HepG2 (cell line): ENCODE data around the gene COG8. TPM values are rescaled to one million over a fixed set of nuclear protein-coding genes. Genes with fewer than 3 reads are reported as not detected.

Source experiments
- ADNP ChIP-seq: sonication (generic); formaldehyde crosslinking; IDR thresholded peaks from 2 replicates; pipeline ENCODE4 v1.4.0; 2020; ENCODE audit warnings: missing genetic modification reagents
- AHDC1 ChIP-seq: sonication (generic); formaldehyde crosslinking; IDR thresholded peaks from 2 replicates; pipeline ENCODE4 v1.5.1; 2020; ENCODE audit warnings: mild to moderate bottlenecking, missing genetic modification reagents, borderline replicate concordance
- CHD4 ChIP-seq: fragments of 200-600 bp; sonication (generic); IDR thresholded peaks from 2 replicates; pipeline ENCODE4 v1.7.0; 2017; ENCODE audit warnings: mild to moderate bottlenecking, low read length, borderline replicate concordance
- CREBL2 ChIP-seq: sonication (generic); formaldehyde crosslinking; IDR thresholded peaks from 2 replicates; pipeline ENCODE4 v1.8.1; 2023; ENCODE audit warnings: missing genetic modification reagents, mild to moderate bottlenecking, borderline replicate concordance
- GMEB1 ChIP-seq: sonication (generic); formaldehyde crosslinking; IDR thresholded peaks from 2 replicates; pipeline ENCODE4 v1.5.1; 2020; ENCODE audit warnings: missing genetic modification reagents, mild to moderate bottlenecking, borderline replicate concordance
- MTERF4 ChIP-seq: sonication (generic); formaldehyde crosslinking; IDR thresholded peaks from 2 replicates; pipeline ENCODE4 v1.8.0; 2023; ENCODE audit warnings: mild to moderate bottlenecking, missing genetic modification reagents
- NFRKB ChIP-seq: fragments of 450-650 bp; IDR thresholded peaks from 2 replicates; pipeline ENCODE4 v1.6.1; 2017
- NR1H2 ChIP-seq: sonication (generic); formaldehyde crosslinking; IDR thresholded peaks from 2 replicates; pipeline ENCODE4 v1.8.1; 2022; ENCODE audit warnings: low read depth, missing genetic modification reagents, borderline replicate concordance
- NR2F1 ChIP-seq, 2 experiments: fragments of 450-650 bp in 1 of 2; formaldehyde crosslinking in 1 of 2; IDR thresholded peaks; 2 replicates each; pipeline versions ENCODE4 v1.5.0 to v1.6.1; 2016 to 2020; ENCODE audit warnings: mild to moderate bottlenecking in 1 of 2, missing compliant biosample characterization in 1 of 2, missing genetic modification reagents in 1 of 2, moderate library complexity in 1 of 2
- PAWR ChIP-seq: sonication (generic); formaldehyde crosslinking; IDR thresholded peaks from 2 replicates; pipeline ENCODE4 v1.4.0; 2020; ENCODE audit warnings: missing genetic modification reagents, mild to moderate bottlenecking, borderline replicate concordance
- RBFOX2 ChIP-seq: fragments of 200-400 bp; formaldehyde crosslinking; IDR thresholded peaks from 2 replicates; pipeline ENCODE4 v1.6.1; 2017; ENCODE audit warnings: low read depth, mild to moderate bottlenecking, low read length
- SNAPC5 ChIP-seq: sonication (generic); formaldehyde crosslinking; IDR thresholded peaks from 2 replicates; pipeline ENCODE4 v1.8.1; 2023; ENCODE audit warnings: mild to moderate bottlenecking, missing genetic modification reagents, borderline replicate concordance
- TBP ChIP-seq: sonication (generic); formaldehyde crosslinking; IDR thresholded peaks from 2 replicates; pipeline ENCODE4 v1.5.0; 2020; ENCODE audit warnings: missing genetic modification reagents
- TBX2 ChIP-seq: sonication (generic); formaldehyde crosslinking; IDR thresholded peaks from 2 replicates; pipeline ENCODE4 v1.5.0; 2020; ENCODE audit warnings: missing genetic modification reagents, mild to moderate bottlenecking, borderline replicate concordance
- ZNF432 ChIP-seq: sonication (generic); formaldehyde crosslinking; IDR thresholded peaks from 2 replicates; pipeline ENCODE4 v1.5.0; 2020; ENCODE audit warnings: missing genetic modification reagents, mild to moderate bottlenecking, borderline replicate concordance
- ZNF468 ChIP-seq: sonication (generic); formaldehyde crosslinking; IDR thresholded peaks from 2 replicates; pipeline ENCODE4 v1.8.0; 2022; ENCODE audit warnings: mild to moderate bottlenecking, moderate library complexity, missing genetic modification reagents
- ZNF546 ChIP-seq: sonication (generic); formaldehyde crosslinking; conservative IDR thresholded peaks from 2 replicates; pipeline ENCODE4 v1.8.1; 2023; ENCODE audit warnings: mild to moderate bottlenecking, missing genetic modification reagents
- ZNF772 ChIP-seq: sonication (generic); formaldehyde crosslinking; IDR thresholded peaks from 2 replicates; pipeline ENCODE4 v1.5.0; 2020; ENCODE audit warnings: mild to moderate bottlenecking, missing genetic modification reagents
- polyA plus RNA-seq, 8 experiments: library from polyadenylated mRNA; depleted of rRNA in 3 of 8; stranded (reverse) in 7 of 8; unstranded in 1 of 8; fragments of >200 nt; fragmentation: Illumina TruSeq in 4 of 8; extraction: Trizol in 4 of 8; gene quantifications; 2 replicates each; pipeline versions ENCODE4 v1.2.1 to v1.2.3, GENCODE V29; 2011 to 2016; ENCODE audit warnings: low read depth in 4 of 8, missing spikeins in 1 of 8, mixed read lengths in 1 of 8; ENCODE audit not compliant: insufficient read depth in 1 of 8
- total RNA-seq, 5 experiments: library from RNA; depleted of rRNA; stranded (reverse); fragments of >200 nt; fragmentation: Illumina TruSeq; extraction: Trizol; gene quantifications; 2 replicates each; pipeline ENCODE4 v1.2.3, GENCODE V29; 2016; ENCODE audit warnings: low read depth in 1 of 5

COG8 gene
- total and polyA plus RNA-seq, 2 of the 13 experiments (the other 11 are each of a cell fraction or from before 2014, with no cell fraction given), result 45.5 to 52.1 TPM

GRCh38 chr16:69329369-69330285 lies 9.7 kb downstream of the COG8 start (continued):
- TF ChIP-seq RBFOX2, result no peak
- TF ChIP-seq ZNF772 (CRISPR knock-in tag), result 0 out of 2 replicates have a peak, but pooled peaks have one; percentile 50
- no peak for TF ChIP-seq SNAPC5 (CRISPR knock-in tag)
- TF ChIP-seq MTERF4 (CRISPR knock-in tag), result peak; percentile 16; the same call in 1 of the 2 replicates
- no peak for TF ChIP-seq PAWR (CRISPR knock-in tag)
- TF ChIP-seq CREBL2 (CRISPR knock-in tag), result no peak
- TF ChIP-seq ZNF546 (CRISPR knock-in tag), result no peak; the same call in 1 of the 2 replicates
- no peak for TF ChIP-seq GMEB1 (CRISPR knock-in tag)
- no peak for TF ChIP-seq TBP (CRISPR knock-in tag)
- no peak for TF ChIP-seq ZNF432 (CRISPR knock-in tag)
- no peak for TF ChIP-seq AHDC1 (CRISPR knock-in tag)
- no peak for TF ChIP-seq ADNP (CRISPR knock-in tag)
- no peak; the same call in 1 of the 2 replicates for TF ChIP-seq ZNF468
- peak; percentile 47; the same call in 1 of the 2 replicates for TF ChIP-seq TBX2 (CRISPR knock-in tag)
- no peak for TF ChIP-seq NR2F1 (CRISPR knock-in tag; IDR thresholded peaks at IDR 0.05)
- peak; percentile 77; the same call in 1 of the 2 replicates for TF ChIP-seq NR1H2 (CRISPR knock-in tag)
- TF ChIP-seq NFRKB, result no peak
- TF ChIP-seq CHD4, result no peak
